ENCODE results near the gene TMPRSS4.
A peak's percentile ranks its signal among the peaks of the same experiment; 100 is the strongest.

Gene TMPRSS4, protein sequence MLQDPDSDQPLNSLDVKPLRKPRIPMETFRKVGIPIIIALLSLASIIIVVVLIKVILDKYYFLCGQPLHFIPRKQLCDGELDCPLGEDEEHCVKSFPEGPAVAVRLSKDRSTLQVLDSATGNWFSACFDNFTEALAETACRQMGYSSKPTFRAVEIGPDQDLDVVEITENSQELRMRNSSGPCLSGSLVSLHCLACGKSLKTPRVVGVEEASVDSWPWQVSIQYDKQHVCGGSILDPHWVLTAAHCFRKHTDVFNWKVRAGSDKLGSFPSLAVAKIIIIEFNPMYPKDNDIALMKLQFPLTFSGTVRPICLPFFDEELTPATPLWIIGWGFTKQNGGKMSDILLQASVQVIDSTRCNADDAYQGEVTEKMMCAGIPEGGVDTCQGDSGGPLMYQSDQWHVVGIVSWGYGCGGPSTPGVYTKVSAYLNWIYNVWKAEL

DNA sequence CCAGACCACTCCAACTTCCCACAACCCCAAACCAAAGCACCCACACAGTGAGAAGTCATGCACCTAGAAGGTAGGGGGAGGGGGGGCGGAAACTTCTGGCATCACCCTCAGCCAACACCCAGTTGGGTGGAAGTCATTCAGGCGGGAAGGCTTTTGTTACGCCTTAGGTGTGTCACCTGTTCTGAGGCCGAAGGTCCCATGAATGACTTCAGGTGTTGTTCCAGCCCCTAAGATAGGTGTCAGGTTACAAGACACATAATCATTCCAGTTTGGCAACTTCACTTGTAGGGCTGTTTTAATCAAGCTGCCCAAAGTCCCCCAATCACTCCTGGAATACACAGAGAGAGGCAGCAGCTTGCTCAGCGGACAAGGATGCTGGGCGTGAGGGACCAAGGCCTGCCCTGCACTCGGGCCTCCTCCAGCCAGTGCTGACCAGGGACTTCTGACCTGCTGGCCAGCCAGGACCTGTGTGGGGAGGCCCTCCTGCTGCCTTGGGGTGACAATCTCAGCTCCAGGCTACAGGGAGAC lies at the start of gene TMPRSS4:
TSS of gene TMPRSS4 (plus strand) at position 325 of the 528 bp plus-strand sequence. CDS start 225 bp downstream, outside the sequence.
- DNase-seq = no peak

GRCh38 chr11:118027694-118028093 lies 49.2 kb upstream of the TMPRSS4 start:
- DNase-seq = no peak

DNA sequence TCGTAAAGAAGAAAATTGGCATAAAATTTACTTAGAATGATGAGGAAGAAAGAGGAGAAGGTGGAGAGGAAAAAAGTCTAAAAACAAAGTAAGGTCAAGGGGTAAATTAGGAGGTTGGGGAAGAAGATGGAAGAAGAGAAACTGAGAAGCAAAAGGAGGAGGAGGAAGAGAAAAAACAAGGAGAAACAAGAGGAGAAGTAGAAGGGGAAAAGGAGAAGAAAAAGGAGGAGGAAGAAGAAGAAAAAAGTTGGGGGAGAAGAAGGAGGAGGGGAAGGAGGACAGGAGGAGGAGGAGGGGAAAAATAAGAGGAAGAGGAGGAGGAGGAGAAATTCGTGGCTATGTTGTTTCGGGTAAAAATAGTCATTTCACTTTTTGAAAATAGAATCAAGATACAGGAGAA lies 48.3 kb upstream of the TMPRSS4 start:
- DNase-seq = no peak

- no peak for DNase-seq
Observed at GRCh38 chr11:118033443-118033842, 43.4 kb upstream of the TMPRSS4 start.

DNA sequence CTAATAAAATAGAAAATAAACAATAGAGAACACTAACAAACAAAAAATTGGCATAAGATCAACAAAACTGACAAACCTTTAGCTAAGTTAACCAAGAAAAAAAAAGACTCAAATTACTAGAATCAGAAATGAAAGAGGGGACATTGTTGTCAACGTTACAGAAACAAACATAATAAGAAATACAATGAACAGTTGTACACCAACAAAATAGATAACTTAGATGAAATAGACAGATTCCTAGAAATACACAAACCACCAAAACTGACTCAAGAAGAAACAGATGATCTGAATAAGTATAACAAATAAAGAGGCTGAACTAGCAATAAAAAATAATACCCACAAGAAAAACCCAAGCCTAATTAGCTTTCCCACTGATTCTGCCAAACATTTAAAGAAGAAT lies 34.7 kb upstream of the TMPRSS4 start:
- no peak for DNase-seq

GRCh38 chr11:118042796-118043195 lies 34.1 kb upstream of the TMPRSS4 start:
- no peak for DNase-seq

DNA sequence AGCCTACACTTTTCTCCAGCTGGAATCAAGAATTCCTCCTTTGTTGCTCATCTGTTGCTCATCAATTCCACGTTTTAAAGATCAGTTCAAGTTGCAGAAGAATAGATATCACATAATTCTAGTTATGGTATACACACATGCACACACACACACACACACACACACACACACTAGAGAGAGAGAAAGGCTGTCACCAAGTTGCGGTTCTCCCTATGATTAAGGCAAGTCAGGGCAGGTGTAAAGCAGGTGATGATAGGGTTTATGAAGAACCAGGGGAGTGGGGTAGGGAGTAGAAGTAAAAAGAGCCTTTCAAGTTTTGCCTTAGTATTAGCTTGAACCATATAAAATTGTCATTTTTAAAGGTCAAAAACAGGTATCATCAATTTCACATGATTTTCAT lies 31.7 kb upstream of the TMPRSS4 start:
- no peak for DNase-seq

- DNase-seq = no peak
Observed at GRCh38 chr11:118046051-118046963, 30.6 kb upstream of the TMPRSS4 start.

GRCh38 chr11:118046964-118047700 lies 29.7 kb upstream of the TMPRSS4 start:
- DNase-seq = no peak

DNA sequence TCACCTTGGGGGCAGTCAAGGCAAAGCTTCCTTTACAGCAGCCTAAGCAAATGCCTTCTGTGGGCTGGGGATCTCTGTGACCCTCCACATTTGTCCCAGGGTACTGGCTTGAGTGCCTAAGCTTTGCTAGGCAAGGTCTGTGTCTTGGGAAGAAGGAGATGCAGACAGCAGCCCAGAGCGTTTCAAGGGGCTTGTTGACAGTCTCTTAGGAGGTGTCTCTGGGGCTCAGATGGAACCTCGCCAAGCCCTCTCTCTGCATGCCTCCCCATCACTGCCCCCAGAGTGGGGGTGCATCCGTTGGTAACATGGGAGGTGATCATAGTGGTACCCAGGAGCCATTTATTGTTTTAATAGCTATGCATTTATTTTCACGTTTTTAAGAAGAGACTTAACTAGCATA lies 29.1 kb upstream of the TMPRSS4 start:
- DNase-seq = no peak

GRCh38 chr11:118048472-118049370 lies 28.2 kb upstream of the TMPRSS4 start:
- no peak for DNase-seq

- no peak for DNase-seq
Observed at GRCh38 chr11:118049771-118050170, 27.1 kb upstream of the TMPRSS4 start.

DNA sequence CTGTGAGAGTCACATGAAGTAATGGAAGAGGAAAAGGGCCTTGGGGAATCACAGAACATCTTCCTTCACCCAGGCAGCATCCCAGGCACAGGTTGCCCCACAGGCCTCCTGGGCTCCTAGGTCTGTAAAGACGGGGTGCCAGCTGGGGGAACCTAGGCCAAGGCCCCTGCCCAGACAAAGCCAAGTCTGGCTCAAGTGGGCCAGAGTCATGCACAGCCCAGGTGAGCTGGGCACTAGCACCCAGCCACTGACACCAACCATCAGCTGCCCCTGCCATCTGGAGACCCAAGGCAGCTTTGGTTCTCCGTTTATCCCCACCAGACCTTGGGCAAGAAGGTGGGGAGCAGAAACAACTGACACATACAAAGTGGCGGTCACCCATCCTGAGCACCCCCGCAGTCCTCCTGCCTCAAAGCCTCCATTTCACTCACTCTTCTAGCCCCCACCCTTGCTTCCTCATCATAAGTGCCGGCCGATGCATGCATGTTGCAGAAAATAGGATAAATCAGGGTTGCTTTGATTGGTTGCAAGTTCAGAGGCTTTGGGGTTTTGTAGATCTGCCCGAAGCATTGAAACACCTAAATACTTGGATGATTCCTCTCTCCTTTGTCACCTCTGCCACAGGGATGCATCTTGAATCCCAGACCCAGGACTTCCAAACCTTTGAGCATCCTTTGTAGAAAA lies 26.5 kb upstream of the TMPRSS4 start:
- DNase-seq = no peak

- DNase-seq = no peak
Observed at GRCh38 chr11:118051136-118051610, 25.7 kb upstream of the TMPRSS4 start.

- peak; percentile 25 for DNase-seq
Observed at GRCh38 chr11:118051611-118052461, 25.0 kb upstream of the TMPRSS4 start.

- no peak for DNase-seq
Observed at GRCh38 chr11:118052581-118053206, 24.2 kb upstream of the TMPRSS4 start.

DNA sequence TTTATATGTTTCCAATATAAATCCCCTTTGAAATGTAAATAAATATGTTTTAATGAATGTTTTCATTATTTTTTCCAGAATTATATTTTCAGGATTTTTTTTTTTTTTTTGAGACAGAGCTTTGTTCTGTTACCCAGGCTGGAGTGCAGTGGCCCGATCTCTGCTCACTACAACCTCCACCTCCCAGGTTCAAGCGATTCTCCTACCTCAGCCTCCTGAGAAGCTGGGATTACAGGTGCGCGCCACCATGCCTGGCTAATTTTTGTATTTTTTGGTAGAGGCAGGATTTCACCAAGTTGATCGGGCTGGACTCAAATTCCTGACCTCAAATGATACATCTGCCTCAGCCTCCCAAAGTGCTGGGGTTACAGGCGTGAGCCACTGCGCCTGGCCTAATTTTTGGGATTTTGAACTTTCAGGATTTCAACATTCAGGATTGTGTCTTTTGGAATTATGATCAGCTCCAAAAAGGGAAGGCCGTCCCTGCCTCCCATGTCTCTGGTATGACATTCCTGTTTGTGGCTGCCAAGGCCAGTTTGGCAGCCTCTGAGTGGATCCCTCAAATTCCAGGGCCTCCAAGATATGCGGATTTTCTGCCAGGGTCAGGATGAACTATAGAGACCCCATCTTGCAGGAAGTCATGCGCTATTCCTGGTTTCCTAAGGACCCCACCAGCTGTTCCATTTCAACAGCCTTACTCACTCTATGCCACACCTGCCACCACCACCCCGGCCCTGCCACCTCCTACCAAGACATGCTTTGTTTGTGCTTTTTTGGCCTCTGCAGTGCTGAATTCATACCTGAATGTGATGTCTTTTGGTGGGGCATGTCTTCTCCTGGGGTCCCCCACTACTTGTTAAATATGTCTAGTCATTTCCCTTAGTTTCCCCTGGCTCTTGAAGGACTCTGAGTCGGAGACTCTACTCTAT lies 21.9 kb upstream of the TMPRSS4 start:
- DNase-seq = no peak

GRCh38 chr11:118055966-118056365 lies 20.9 kb upstream of the TMPRSS4 start:
- DNase-seq = no peak

Measured in RPMI8226 (cell line).